Activated CD4-positive, alpha-beta T cell treated with anti-CD3 and anti-CD28 coated beads, Interleukin-2, amount 50 U/mL, for 16 hours (primary cell): ENCODE measurements around the gene SEMA6B.
A peak's percentile ranks its signal among the peaks of the same experiment; 100 is the strongest.
"Not testable (repeated sequence)": the region's sequence is repeated elsewhere in the genome, so short reads cannot be mapped to it uniquely, and the experiment has no call there.

Experiments used
- DNase-seq: peaks from one replicate; pipeline ENCODE4 v3.0.0-alpha.2; 2020

Gene SEMA6B, protein sequence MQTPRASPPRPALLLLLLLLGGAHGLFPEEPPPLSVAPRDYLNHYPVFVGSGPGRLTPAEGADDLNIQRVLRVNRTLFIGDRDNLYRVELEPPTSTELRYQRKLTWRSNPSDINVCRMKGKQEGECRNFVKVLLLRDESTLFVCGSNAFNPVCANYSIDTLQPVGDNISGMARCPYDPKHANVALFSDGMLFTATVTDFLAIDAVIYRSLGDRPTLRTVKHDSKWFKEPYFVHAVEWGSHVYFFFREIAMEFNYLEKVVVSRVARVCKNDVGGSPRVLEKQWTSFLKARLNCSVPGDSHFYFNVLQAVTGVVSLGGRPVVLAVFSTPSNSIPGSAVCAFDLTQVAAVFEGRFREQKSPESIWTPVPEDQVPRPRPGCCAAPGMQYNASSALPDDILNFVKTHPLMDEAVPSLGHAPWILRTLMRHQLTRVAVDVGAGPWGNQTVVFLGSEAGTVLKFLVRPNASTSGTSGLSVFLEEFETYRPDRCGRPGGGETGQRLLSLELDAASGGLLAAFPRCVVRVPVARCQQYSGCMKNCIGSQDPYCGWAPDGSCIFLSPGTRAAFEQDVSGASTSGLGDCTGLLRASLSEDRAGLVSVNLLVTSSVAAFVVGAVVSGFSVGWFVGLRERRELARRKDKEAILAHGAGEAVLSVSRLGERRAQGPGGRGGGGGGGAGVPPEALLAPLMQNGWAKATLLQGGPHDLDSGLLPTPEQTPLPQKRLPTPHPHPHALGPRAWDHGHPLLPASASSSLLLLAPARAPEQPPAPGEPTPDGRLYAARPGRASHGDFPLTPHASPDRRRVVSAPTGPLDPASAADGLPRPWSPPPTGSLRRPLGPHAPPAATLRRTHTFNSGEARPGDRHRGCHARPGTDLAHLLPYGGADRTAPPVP

DNA sequence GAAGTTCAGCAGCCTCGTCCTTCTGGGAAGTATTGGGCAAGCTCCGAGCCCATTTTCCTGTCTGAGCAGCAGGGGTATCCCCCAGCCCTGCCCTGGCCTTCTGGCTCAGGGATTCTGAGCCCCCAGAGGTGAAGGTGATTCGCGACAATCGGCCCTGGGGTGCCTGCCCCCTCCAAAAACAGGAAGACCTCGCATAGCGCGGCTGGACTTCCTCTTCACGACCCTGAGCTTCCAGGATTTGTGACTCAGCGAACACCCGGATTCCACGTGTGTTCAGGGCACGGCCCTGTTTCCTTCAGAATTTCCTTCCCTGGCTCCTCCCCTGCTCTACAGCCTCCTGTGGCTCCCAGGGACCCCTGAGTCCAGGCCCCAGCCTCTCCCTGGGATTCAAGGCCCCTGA lies at the start of gene SEMA6B:
SEMA6B (minus strand) TSS at position 116 of the 400 bp plus-strand sequence. CDS start 1,227 bp downstream, outside the sequence.
- DNase-seq = no peak

DNA sequence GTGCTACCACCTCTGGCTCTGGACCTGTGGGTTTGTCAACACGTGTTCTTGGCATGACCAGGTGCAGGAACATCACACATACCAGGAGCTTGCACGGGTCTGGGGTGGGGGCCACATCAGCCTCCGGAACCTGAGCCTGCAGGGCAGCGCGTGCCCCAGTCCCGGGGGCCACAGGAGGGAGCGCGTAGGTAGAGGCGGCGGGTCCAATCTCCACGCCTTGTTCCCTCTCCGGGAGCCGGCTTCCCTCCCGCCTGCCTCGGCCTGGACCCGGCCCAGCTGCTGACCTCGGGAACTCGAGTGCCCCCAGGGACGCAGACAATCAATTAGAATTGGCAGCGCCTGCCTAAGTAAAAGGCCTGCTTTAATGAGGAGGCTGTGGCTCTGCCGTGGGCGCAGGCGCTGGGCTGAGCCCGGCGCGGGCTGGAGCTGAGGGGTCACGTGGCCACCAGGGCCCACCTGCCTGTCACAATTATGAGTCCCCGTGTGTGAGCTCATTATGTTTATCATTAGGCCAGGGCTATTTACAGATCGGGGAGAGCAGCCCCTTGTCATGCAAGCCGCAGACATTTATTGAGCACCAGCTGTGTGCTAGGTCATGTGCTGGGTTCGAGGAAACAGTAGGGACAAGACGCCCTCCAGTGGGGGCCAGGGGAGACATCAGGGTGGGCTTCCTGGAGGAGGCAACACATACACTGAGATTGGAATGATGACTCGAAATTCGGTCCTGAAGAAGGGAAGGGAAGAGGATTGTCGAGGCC lies 47.6 kb upstream of the SEMA6B start:
- no peak for DNase-seq

DNA sequence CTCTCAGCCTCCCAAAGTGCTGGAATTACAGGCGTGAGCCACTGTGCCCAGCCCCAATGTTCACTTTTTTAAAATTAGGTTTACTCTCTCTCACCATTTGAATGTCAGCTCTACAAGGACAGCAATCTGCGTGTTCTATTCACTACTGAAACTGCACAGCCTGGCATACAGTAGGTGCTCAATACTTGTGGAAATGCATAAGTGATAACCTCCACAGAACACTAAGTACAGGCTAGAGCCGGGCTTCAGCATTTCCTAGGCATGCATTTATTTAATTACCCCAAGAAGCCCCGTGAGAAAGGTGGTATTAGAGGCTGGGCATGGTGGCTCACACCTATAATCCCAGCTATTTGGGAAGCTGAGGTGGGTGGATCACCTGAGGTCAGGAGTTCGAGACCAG lies 46.7 kb upstream of the SEMA6B start:
- no peak for DNase-seq

DNA sequence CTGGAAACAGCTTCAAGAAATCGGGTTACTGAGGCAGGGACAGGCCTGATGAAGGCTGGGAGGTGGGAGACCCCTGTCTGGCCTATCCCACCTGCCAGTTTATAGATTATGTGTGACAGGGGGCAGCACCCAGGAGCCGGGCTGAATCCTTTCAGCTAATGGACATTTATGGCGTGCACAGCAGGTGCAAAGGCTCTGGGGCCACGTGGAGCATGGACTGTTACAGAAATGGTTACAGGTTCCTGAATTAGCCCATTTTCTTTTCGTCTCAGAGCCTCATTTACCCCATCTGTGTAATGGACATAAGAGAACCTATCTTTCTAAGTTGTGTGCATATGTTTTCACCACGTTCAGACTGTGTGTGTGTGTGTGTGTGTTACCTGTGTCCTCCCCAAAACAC lies 45.4 kb upstream of the SEMA6B start:
- no peak for DNase-seq

DNA sequence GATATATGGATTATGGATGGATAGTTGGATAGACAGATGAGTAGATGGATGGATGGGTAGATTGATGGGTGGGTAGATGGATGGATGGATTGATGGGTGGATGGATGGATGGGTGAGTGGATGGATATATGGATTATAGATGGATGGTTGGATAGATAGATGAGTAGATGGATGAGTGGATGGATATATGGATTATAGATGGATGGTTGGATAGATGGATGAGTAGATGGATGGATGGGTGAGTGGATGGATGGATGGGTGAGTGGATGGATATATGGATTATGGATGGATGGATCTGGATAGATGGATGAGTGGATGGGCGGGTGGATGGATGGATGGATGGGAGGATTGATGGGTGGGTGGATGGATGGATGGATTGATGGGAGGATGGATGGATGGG lies 43.4 kb upstream of the SEMA6B start:
- no peak for DNase-seq

DNA sequence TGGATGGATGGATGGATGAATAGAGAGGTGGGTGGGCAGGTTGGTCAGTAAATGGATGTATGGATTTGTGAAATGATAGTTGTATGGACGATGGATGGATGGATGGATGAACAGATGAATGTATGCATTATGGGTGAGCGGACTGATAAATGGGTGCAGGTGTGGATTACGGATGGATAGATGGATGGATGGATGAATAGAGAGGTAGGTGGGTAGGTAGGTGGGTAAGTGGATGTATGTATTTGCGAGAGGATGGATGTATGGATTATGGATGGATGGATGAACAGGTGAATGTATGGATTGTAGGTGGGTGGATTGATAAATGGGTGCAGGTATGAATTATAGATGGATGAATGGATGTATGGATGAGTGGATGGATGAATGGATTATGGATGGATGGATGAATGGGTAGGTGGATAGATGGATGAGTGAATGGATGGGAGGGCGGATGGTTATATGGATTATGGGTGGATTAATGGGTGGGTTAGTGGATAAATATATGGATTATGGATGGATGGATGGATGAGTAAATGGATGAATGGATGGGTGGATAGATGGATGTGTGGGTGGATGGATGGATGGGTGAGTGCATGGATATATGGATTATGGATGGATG lies 42.8 kb upstream of the SEMA6B start:
- DNase-seq = no peak

DNA sequence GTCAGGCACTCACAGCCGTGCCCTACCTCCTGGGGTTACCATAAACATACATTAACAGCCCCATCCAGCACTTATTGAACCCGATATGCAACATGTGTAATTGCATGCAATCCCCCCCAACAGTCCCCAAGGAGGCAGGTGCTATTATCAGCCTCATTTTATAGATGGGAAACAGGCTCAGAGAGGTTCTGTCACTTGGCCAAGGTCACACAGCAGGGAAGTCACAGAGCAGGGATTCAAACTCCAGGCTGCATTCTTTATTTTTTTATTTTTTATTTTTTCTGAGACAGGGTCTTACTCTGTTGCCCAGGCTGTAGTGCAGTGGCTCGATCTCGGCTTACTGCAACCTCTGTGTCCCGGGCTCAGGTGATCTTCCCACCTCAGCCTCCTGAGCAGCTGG lies 41.4 kb upstream of the SEMA6B start:
- DNase-seq = no peak

DNA sequence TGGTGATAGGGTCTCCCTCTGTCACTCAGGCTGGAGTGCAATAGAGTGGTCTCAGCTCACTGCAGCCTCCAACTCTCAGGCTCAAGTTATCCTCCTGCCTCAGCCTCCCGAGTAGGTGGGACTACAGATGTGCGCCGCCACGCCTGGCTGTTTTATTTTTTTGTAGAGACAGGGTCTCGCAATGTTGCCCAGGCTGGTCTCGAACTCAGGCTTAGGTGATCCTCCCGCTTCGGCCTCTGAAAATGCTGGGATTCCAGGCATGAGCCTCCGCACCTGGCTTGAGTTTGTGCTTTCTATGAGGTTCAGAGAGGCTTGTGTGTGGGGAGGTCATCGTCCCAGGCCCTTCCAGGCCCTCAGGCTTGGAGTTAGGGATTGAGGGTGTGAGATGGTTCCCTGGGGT lies 40.6 kb upstream of the SEMA6B start:
- no peak for DNase-seq

DNA sequence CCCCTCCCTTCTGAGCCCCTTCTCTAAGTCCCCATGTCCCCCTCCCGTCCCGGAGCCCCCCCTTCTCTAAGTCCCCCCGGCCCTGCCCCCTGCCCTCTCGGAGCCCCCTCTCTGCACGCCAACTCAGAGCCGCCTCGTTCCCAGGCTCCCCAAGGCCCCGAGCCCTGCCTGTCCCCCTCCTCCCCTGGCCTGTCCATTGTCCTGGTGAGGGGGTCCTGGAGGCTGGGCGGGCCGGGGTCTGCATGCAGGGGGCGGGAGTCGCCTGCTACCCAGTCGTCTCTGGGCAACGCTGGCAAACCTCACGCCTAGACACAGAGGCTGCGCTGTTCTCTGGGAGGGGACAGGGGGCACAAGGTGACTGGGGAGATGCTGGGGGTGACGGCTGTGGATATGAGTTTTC lies 39.2 kb upstream of the SEMA6B start:
- no peak for DNase-seq

DNA sequence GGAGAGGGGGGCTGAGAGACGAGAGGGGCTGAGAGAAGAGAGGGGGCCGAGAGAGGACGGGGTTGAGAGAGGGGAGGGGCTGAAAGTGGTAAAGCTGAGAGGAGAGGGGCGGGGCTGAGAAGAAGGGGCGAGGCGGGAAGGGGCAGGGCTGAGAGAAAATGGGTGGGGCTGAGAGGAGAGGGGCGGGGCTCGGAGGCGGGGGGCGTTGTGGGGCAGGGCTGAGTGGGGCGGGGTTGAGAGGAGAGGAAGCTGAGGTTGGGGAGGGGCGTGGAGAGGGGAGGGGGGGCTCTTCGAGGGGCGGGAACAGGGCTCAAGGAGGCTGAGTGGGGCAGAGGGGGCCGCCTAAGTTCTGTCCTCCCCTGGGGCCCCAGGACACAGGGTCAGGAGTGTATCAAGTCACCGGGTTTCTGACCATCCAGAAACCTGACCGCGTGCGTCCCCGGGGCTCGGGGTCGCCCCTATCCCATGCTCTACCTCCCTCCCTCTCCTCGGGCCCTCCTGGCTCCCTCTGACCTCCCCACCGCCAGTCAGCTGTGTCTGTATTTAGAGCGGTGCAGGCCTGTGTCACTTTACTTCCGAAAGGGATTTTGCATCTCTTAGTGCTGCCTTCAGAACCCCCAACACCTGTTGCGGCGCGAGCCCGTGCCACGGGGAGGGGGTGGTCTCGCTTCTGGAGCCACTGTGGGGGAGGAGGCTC lies 38.6 kb upstream of the SEMA6B start:
- peak; percentile 46 for DNase-seq

DNA sequence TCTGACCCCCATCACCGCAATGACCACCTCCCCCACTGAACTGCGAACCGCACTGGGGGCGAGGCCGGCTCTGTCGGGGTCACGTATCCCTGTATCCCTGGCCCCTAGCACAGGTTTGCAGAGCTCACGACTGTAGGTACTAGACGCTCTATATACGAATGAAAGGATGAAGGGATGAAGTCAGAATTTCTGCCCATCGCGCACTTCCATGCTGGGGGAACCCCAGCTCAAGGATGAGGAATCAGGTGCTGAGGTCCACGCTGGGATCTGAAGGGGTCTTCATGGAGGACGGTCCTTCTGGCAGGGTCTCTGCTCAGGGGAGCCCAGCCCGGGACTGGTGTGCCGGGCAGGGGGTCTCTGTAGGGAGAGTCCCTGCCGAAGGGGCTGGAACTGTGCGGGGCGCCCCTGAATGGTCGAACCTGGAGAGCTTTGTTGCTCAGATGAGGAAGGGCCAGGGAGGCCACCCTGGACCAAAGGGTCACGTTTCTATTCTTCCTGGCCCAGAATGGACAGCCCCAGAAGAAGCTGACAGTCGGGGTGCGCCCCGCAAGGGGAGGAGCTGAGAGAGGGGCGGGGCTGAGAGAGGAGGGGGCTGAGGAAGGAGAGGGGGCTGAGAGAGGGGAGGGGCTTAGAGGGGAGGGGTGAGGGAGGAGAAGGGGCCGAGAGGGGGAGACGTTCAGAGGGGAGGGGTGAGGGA lies 37.9 kb upstream of the SEMA6B start:
- DNase-seq = no peak

DNA sequence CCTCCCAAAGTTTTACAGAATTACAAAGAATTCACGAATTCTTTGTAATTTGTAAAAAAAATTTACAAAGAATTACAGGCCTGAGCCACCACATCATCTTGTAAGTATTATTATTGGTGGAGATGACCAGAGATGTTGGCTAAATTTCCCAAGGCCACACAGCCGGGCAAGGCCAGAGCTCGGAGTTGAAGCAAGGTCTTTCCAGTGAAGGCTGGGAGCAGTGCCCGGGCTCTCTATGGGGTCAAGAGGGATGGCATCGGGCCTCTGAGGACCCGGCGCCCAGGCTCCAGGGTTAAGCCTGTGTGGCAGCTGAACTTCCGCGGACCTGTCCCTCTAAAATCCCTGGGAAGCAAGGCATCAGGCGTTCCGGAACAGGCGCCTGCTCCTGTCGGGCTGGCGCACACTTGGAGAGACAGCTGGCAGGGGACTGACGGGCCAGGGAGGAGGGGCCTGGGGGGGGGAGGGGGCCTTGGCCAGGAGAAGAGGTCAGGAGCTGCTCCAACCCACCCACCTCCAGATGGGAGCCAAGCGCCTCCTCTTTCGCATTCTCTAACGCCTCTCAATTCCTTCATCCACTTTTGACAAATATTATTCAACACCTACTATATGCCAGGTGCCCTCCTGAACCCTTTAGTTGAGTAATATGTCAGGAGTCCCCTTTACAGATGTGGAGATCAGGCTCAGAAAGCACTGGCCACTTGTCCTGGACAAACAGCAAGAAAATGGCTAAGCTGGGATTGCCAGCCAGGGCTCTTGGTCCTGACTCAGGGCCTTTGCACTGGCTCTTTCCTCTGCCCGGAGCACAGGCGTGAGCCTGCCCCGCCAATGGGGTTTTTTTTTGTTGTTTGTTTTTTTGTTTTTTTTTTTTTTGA lies 36.8 kb upstream of the SEMA6B start:
- DNase-seq = no peak

DNA sequence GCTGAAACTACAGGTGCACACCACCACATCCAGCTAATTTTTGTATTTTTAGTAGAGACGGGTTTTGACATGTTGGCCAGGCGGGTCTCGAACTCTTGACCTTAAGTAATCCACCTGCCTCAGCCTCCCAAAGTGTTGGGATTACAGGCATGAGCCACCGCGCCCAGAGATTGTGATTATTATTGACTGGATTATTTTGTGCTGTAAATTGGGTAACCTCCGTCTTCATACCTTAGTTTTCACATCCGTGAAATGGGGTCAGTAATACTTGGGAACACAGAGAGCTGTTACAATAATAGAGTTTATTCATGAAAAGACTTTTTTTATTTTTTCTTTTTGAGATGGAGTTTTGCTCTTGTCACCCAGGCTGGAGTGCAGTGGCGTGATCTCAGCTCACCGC lies 35.7 kb upstream of the SEMA6B start:
- DNase-seq = not testable (repeated sequence)

DNA sequence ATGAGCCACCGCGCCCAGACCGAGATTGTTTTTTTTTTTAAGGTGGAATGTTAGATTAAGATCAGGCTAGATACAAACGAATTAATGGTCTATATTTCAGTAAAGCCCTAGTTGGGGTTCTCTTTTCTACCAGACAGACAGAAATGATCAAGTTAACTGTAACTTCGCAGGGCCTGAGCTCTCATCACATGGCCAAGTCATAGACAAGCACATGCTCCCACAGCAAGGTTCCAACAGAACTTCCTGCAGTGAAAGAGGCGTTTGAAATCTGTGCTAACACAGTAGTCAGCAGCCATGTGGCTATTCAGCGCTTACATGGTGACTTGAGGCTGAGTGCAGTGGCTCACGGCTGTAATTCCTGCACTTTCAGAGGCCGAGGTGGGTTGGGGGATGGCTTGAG lies 34.7 kb upstream of the SEMA6B start:
- DNase-seq = no peak

DNA sequence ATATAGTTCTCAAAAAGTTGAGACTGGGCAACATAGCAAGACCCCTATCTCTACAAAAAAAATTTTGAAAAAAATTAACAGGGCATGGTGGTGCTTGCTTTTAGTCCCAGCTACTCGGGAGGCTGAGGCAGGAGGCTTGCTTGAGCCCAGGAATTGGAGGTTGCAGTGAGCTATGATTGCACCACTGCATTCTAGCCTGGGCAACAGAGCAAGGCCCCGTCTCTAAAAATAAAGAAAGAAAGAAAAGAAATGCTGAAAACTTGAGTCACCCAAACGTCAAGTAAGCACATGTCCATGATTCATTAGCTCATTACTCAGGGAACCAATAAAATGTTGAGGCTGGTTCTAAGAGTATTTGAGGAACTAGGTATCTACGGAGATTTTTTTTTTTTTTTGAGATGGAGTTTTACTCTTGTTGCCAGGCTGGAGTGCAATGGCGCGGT lies 33.9 kb upstream of the SEMA6B start:
- no peak for DNase-seq

DNA sequence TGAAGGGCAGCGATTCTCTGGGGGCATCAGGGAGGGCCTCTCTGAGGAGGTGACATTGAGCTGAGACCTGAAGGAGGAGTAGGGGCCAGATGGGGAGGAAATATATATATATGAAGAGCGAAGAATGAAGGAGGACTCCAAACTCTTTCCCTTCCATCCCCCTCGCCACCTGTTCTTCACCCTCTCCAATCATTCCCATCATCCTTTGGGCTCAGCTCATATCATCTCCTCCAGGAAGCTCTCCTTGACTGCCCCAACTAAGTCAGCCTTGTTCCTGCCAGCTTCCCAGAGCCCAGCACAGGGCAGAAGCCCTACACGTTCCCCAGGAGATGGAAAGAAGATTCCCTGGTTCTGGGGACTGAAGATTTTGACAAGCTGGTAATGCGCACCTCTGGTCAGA lies 33.0 kb upstream of the SEMA6B start:
- DNase-seq = no peak

DNA sequence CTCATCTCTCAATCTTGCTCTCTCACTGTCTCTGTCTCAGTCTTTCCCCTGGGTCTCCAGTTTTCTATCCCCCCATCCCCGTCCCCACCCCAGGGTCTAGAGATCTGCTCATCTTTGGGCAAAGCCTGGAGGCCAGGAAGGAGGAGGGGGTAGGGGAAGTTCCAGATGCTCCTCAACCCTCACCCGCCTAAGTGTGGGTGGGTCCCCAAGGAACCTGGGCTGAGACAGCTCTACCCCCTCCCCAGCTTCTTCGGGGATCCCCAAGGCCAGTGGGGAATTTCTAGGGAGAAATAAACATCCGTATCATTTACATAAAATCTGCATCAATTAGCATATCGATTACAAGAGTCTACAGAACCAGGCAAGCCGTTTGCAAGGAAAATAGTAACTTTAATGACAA lies 31.8 kb upstream of the SEMA6B start:
- DNase-seq = no peak

DNA sequence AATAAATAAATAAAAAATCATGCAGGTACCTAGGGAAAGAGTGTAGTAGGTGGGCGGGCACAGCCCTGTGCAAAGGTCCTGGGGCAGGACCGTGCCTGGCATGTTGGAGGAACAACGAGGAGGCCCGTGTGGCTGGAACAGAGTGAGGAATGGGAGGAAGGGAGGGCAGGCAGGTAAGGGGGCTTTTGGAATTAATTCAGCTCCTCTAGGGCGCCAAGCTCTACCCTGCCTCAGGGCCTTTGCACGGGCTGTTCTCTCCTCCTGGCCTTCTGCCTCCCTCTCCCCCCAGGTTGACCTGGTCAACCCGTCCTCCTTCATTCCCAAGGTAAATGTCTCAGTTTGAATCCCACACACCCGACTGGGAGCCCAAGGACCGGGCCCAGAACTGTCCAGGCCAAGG lies 31.1 kb upstream of the SEMA6B start:
- DNase-seq = no peak

DNA sequence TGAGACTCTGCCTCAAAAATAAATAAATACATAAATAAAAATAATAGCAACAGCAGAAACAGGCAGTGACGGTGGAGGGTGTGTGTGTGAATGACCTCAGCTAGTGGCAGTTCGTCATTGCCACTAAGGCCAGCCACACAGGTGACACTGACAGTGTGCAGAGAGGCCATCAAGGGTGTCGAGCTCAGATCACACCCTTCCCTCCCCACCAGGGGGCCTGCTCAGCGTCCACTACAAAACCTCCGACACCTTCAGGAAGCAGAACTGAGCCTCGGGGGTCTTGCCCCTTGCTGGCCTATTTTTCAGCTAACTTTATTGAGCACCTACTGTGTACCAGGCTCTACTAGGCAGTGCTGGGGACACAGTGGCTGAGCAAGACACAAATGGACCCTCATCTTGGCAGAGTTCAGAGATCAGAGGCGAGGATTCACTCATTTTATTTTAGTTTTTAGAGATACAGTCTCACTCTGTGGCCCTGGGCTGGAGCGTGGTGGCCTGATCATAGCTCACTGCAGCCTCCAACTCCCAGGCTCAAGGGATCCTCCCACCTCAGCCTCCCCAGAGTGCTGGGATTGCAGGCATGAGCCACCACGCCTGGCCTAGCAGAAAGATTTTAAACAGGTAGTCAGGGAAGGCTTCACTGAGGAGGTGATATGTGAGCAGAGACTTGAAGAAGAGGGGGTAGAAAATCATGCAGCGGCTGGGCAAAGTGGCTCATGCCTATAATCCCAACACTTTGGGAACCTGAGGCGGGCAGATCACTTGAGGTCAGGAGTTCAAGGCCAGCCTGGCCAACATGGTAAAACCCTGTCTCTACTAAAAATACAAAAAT lies 30.3 kb upstream of the SEMA6B start:
- peak; percentile 15 for DNase-seq
